DND-41 (cell line): Measurements from ENCODE around the gene LIMS1.

ENCODE experiments used
- ATAC-seq: fragments of 200-7000 bp; cut with Tn5 transposase; 3 replicates; pipeline ENCODE4 v1.9.1; 2021; ENCODE audit warnings: low read depth; ENCODE audit not compliant: insufficient read depth
- DNase-seq: peaks from one replicate; pipeline ENCODE4 v3.0.0-alpha.2; 2020
- H2AFZ ChIP-seq: 2 replicates; pipeline ENCODE4 v1.6.0; 2012; ENCODE audit warnings: low read depth, low read length
- H3K27ac ChIP-seq: 2 replicates; pipeline ENCODE4 v1.5.1; 2012; ENCODE audit warnings: low read length, inconsistent platforms
- H3K27me3 ChIP-seq: fragments of 200-600 bp; sonication (generic); 2 replicates; pipeline ENCODE4 v1.6.0; 2012; ENCODE audit warnings: low read length, mild to moderate bottlenecking, inconsistent platforms; ENCODE audit not compliant: insufficient read depth, poor library complexity
- H3K36me3 ChIP-seq: 2 replicates; pipeline ENCODE4 v1.5.1; 2012; ENCODE audit warnings: low read length, inconsistent platforms; ENCODE audit not compliant: insufficient read depth
- H3K4me1 ChIP-seq: 2 replicates; pipeline ENCODE4 v1.5.1; 2012; ENCODE audit warnings: mild to moderate bottlenecking, low read length; ENCODE audit not compliant: insufficient read depth
- H3K4me2 ChIP-seq: 2 replicates; pipeline ENCODE4 v1.6.0; 2012; ENCODE audit warnings: mild to moderate bottlenecking, moderate library complexity, low read length, inconsistent platforms; ENCODE audit not compliant: insufficient read depth
- H3K4me3 ChIP-seq, 2 experiments: fragments of 200-600 bp in 1 of 2; shearing (Covaris generic) in 1 of 2; 2 replicates each; pipeline ENCODE4 v1.5.1; 2012 to 2016; ENCODE audit warnings: inconsistent platforms in 2 of 2, low read length in 2 of 2, mild to moderate bottlenecking in 2 of 2, low read depth in 1 of 2, moderate library complexity in 1 of 2
- H3K79me2 ChIP-seq: 2 replicates; pipeline ENCODE4 v1.6.0; 2012; ENCODE audit warnings: low read length, inconsistent platforms; ENCODE audit not compliant: insufficient read depth
- H3K9ac ChIP-seq: 2 replicates; pipeline ENCODE4 v1.6.0; 2012; ENCODE audit warnings: low read depth, mild to moderate bottlenecking, inconsistent platforms, low read length, moderate library complexity
- H3K9me3 ChIP-seq: 2 replicates; pipeline ENCODE4 v1.5.1; 2012; ENCODE audit warnings: low read length, moderate library complexity, mild to moderate bottlenecking, inconsistent platforms; ENCODE audit not compliant: insufficient read depth, severe bottlenecking
- H4K20me1 ChIP-seq: 2 replicates; pipeline ENCODE4 v1.6.0; 2012; ENCODE audit warnings: low read length; ENCODE audit not compliant: insufficient read depth
- EZH2 ChIP-seq: IDR thresholded peaks from 3 replicates; pipeline ENCODE4 v1.6.1; 2012; ENCODE audit warnings: borderline replicate concordance, low read depth, mild to moderate bottlenecking, moderate library complexity, low read length, inconsistent platforms; ENCODE audit not compliant: severe bottlenecking
- TF ChIP-seq, protein P1 (sequence below): IDR thresholded peaks from 2 replicates; pipeline ENCODE4 v1.5.1; 2012; ENCODE audit warnings: borderline replicate concordance, low read length, moderate library complexity, mild to moderate bottlenecking; ENCODE audit not compliant: poor library complexity, severe bottlenecking; ENCODE audit errors: extremely low read depth

The LIMS1 gene

DNA sequence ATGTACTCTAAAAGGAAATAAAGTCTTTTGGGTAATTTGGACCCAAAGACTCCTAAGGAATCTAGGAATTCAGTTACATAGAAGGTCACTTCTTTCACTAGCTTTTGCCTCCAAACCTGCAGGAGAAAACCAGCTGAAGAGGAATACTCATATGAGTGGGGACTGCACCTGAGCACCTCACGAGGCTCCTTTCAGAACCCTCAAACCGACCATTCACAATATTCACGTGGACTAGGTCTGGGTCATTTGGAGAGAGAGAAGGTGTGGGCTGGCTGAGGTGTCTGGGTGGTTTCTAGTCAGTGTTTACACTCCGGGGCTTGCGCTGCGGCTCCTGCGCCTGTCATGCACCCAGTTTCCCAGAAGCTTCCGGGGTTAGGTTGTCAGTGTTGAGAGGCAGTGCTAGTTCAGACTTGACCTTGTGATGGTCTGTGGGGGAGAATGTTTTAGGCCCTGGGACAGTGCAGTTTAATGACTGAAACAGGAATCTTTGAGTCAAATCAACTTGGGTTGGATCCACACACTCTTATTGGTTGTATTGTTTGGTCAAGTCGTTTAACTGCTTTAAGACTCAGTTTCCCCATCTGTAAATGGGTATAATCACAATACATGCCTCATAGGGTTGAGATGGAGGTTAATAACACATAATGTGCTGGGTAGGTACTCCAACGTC lies 78.4 kb downstream of the LIMS1 start:
- no peak for ATAC-seq
- H3K27ac ChIP-seq = no peak overlapping the region
- no peak for DNase-seq
- no peak overlapping the region for H3K4me2 ChIP-seq
- no peak overlapping the region for H3K9ac ChIP-seq
- H3K79me2 ChIP-seq = peaks cover 4% of the 10 kb centered on the region; the same call in 1 of the 2 replicates
- H3K4me1 ChIP-seq = peaks cover 2% of the 10 kb centered on the region; the same call in 1 of the 2 replicates
- H3K9me3 ChIP-seq = no peaks in the 10 kb centered on the region
- H3K4me3 ChIP-seq = no peak overlapping the region
- TF ChIP-seq, protein P1, sequence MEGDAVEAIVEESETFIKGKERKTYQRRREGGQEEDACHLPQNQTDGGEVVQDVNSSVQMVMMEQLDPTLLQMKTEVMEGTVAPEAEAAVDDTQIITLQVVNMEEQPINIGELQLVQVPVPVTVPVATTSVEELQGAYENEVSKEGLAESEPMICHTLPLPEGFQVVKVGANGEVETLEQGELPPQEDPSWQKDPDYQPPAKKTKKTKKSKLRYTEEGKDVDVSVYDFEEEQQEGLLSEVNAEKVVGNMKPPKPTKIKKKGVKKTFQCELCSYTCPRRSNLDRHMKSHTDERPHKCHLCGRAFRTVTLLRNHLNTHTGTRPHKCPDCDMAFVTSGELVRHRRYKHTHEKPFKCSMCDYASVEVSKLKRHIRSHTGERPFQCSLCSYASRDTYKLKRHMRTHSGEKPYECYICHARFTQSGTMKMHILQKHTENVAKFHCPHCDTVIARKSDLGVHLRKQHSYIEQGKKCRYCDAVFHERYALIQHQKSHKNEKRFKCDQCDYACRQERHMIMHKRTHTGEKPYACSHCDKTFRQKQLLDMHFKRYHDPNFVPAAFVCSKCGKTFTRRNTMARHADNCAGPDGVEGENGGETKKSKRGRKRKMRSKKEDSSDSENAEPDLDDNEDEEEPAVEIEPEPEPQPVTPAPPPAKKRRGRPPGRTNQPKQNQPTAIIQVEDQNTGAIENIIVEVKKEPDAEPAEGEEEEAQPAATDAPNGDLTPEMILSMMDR = no peak
- TF ChIP-seq EZH2 = no peak
- no peaks in the 10 kb centered on the region for H3K36me3 ChIP-seq
- H2AFZ ChIP-seq = no peak overlapping the region
- H3K27me3 ChIP-seq = no peaks in the 10 kb centered on the region
- peaks cover 16% of the 10 kb centered on the region; the same call in 1 of the 2 replicates for H4K20me1 ChIP-seq

DNA sequence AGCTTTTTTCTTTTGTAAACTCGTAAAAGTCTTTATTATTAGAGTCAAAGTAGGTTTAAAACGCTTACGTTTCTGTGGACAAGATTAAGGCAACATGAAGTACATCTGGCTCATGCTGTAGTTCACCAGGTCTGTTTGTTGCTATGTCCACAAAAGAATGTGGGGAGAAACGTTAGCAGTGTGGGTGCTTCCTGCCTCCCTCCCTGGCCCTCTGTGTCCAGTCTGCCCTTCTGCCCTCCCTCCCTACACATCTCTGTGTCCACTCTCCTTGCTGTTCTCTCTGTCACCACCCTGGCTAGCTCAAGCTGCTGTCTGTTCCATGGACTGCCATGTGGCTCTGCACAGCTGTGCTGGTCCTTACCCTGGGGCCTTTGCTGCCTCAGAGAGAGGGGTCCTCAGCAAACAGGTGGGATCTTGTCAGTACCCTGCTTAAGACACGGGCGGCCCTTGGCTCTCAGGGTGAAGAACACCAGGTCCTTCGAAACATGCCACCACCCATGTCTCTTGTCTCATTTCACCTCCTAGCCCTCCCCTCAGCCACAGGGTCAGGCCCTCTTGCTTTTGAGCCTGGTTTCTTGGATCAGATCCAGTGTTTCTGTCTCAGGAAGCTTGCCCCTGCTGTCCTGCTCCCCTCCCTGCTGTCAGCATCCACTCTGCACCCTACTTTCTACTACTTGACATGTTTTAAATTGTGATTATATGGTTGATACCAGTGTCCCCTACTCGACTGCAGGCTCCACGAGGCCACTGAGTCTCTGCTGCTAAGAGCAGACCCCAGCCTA lies 79.2 kb downstream of the LIMS1 start:
- Histone ChIP-seq H3K27me3 (no peaks in the 10 kb centered on the region), H4K20me1 (peaks cover 19% of the 10 kb centered on the region; the same call in 1 of the 2 replicates), H3K36me3 (no peaks in the 10 kb centered on the region), H3K79me2 (peaks cover 5% of the 10 kb centered on the region; the same call in 1 of the 2 replicates), H3K27ac (no peak overlapping the region), H3K4me3 (no peak overlapping the region), H3K4me1 (peaks cover 10% of the 10 kb centered on the region), H3K9ac (no peak overlapping the region), H3K9me3 (no peaks in the 10 kb centered on the region), H3K4me2 (no peak overlapping the region), H2AFZ (no peak overlapping the region)
- no peak for ATAC-seq
- no peak for DNase-seq
- TF ChIP-seq, protein P1 = no peak
- TF ChIP-seq EZH2 = no peak

DNA sequence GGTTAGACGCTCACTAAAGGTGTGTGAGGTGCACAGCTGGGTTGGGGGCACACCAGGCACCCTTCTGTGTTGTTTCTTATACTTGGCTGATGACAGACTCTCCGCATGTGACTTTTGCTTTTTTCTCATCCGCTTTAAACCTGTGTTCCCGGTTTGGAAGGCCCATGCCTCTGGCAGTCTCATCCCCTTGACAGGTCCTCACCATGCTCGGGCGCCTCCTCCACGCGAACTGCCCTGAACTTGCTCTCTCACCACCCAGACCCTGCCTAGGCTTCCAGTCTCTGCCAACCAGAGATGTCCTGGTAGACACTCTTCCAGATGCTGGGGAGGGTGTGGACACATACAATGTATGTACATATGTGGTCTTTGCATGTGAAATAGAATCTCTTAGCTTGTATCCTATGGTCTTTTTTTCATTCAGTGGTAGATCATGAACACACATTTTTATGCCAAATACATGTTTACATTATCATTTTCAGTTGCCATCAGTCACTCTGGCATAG lies 79.8 kb downstream of the LIMS1 start:
- TF ChIP-seq, protein P1 = no peak
- no peak for TF ChIP-seq EZH2
- H3K27ac ChIP-seq = no peak overlapping the region
- ATAC-seq (no peak), DNase-seq (no peak)
- H3K4me3 ChIP-seq = no peak overlapping the region
- peaks cover 5% of the 10 kb centered on the region; the same call in 1 of the 2 replicates for H3K79me2 ChIP-seq
- no peaks in the 10 kb centered on the region for H3K9me3 ChIP-seq
- H3K27me3 ChIP-seq = no peaks in the 10 kb centered on the region
- H3K4me2 ChIP-seq = no peak overlapping the region
- H3K4me1 ChIP-seq = peaks cover 17% of the 10 kb centered on the region
- no peak overlapping the region for H3K9ac ChIP-seq
- H3K36me3 ChIP-seq = no peaks in the 10 kb centered on the region
- peaks cover 17% of the 10 kb centered on the region; the same call in 1 of the 2 replicates for H4K20me1 ChIP-seq
- H2AFZ ChIP-seq = no peak overlapping the region
